ENCODE results near the gene SLC13A3. TPM values are rescaled to one million over a fixed set of nuclear protein-coding genes. Genes with fewer than 3 reads are reported as not detected.

SLC13A3 gene
- total RNA-seq, 1 experiment from 2014 or later = 1.3 TPM

GRCh38 chr20:46626758-46627157 lies 24.5 kb downstream of the SLC13A3 start:
- Histone ChIP-seq H3K4me3 (ENCODE audit: low read depth, low read length, poor library complexity, severe bottlenecking) (no peak overlapping the region), H3K27me3 (replicated peaks; ENCODE audit: insufficient read depth, low read depth, low read length, poor library complexity) (peaks cover 3% of the 10 kb centered on the region), H3K27ac (ENCODE audit: low read depth, low read length, poor library complexity, severe bottlenecking) (no peak overlapping the region), H3K36me3 (ENCODE audit: insufficient read depth, low read length, poor library complexity, severe bottlenecking) (no peaks in the 10 kb centered on the region), H3K4me1 (ENCODE audit: insufficient read depth, low read length, poor library complexity, severe bottlenecking) (no peaks in the 10 kb centered on the region), H3K9me3 (ENCODE audit: low read depth, low read length, poor library complexity, severe bottlenecking) (no peaks in the 10 kb centered on the region)
- TF ChIP-seq EZH2 (IDR thresholded peaks at IDR 0.05; ENCODE audit: borderline replicate concordance, low read depth, low read length, poor library complexity, severe bottlenecking) (no peak), CTCF (conservative IDR thresholded peaks at IDR 0.05; ENCODE audit: low read depth, low read length) (no peak)
- no TSS peak for BruUV-seq (replicated peaks)
- DNase-seq (ENCODE audit: low spot score) = no peak
- ChIA-PET CTCF (no interaction called here), POLR2A (ENCODE audit: low non-redundant PET) (no interaction called here)
- intact Hi-C loops (cut with micrococcal nuclease; ENCODE audit: unreplicated experiment) = no loop called here

GRCh38 chr20:46625875-46626373 lies 25.3 kb downstream of the SLC13A3 start:
- ChIA-PET POLR2A (ENCODE audit: low non-redundant PET) (no interaction called here), CTCF (no interaction called here)
- peaks cover 3% of the 10 kb centered on the region for H3K27me3 ChIP-seq (replicated peaks; ENCODE audit: insufficient read depth, low read depth, low read length, poor library complexity)
- intact Hi-C loops (cut with micrococcal nuclease; ENCODE audit: unreplicated experiment) = no loop called here
- no peaks in the 10 kb centered on the region for H3K4me1 ChIP-seq (ENCODE audit: insufficient read depth, low read length, poor library complexity, severe bottlenecking)
- H3K36me3 ChIP-seq (ENCODE audit: insufficient read depth, low read length, poor library complexity, severe bottlenecking) = no peaks in the 10 kb centered on the region
- H3K9me3 ChIP-seq (ENCODE audit: low read depth, low read length, poor library complexity, severe bottlenecking) = no peaks in the 10 kb centered on the region
- TF ChIP-seq CTCF (conservative IDR thresholded peaks at IDR 0.05; ENCODE audit: low read depth, low read length) (no peak), EZH2 (IDR thresholded peaks at IDR 0.05; ENCODE audit: borderline replicate concordance, low read depth, low read length, poor library complexity, severe bottlenecking) (no peak)
- no TSS peak for BruUV-seq (replicated peaks)
- no peak overlapping the region for H3K27ac ChIP-seq (ENCODE audit: low read depth, low read length, poor library complexity, severe bottlenecking)
- DNase-seq (ENCODE audit: low spot score) = no peak
- H3K4me3 ChIP-seq (ENCODE audit: low read depth, low read length, poor library complexity, severe bottlenecking) = no peak overlapping the region

- intact Hi-C loops (cut with micrococcal nuclease; ENCODE audit: unreplicated experiment) = no loop called here
Measured at GRCh38 chr20:46624946-46625345, 26.3 kb downstream of the SLC13A3 start.

More at GRCh38 chr20:46624946-46625345, 26.3 kb downstream of the SLC13A3 start:
- CTCF ChIA-PET = no interaction called here
- H3K4me3 ChIP-seq (ENCODE audit: low read depth, low read length, poor library complexity, severe bottlenecking) = no peak overlapping the region
- no peaks in the 10 kb centered on the region for H3K36me3 ChIP-seq (ENCODE audit: insufficient read depth, low read length, poor library complexity, severe bottlenecking)
- DNase-seq (ENCODE audit: low spot score) = no peak
- no peaks in the 10 kb centered on the region for H3K4me1 ChIP-seq (ENCODE audit: insufficient read depth, low read length, poor library complexity, severe bottlenecking)
- TF ChIP-seq CTCF (conservative IDR thresholded peaks at IDR 0.05; ENCODE audit: low read depth, low read length) (no peak), EZH2 (IDR thresholded peaks at IDR 0.05; ENCODE audit: borderline replicate concordance, low read depth, low read length, poor library complexity, severe bottlenecking) (no peak)
- H3K9me3 ChIP-seq (ENCODE audit: low read depth, low read length, poor library complexity, severe bottlenecking) = no peaks in the 10 kb centered on the region
- H3K27me3 ChIP-seq (replicated peaks; ENCODE audit: insufficient read depth, low read depth, low read length, poor library complexity) = peaks cover 3% of the 10 kb centered on the region
- POLR2A ChIA-PET (ENCODE audit: low non-redundant PET) = no interaction called here
- BruUV-seq (replicated peaks) = no TSS peak
- H3K27ac ChIP-seq (ENCODE audit: low read depth, low read length, poor library complexity, severe bottlenecking) = no peak overlapping the region
